GM10266 (cell line): ENCODE measurements around the gene KCNIP1.

Source experiments
- DNase-seq: peaks from one replicate; pipeline ENCODE4 v3.0.0; 2012; ENCODE audit errors: extremely low spot score
- CTCF ChIP-seq: IDR thresholded peaks from 2 replicates; pipeline ENCODE4 v1.5.1; 2012; ENCODE audit warnings: mild to moderate bottlenecking, low read depth; ENCODE audit not compliant: control insufficient read depth, insufficient read depth; ENCODE audit errors: missing control alignments

Gene KCNIP1

GRCh38 chr5:170489199-170489598 is 14.6 kb upstream of the KCNIP1 start:
- no peak for TF ChIP-seq CTCF
- DNase-seq, result no peak

- DNase-seq, result no peak
- TF ChIP-seq CTCF, result no peak
Observed at GRCh38 chr5:170490381-170490780, 13.4 kb upstream of the KCNIP1 start.

GRCh38 chr5:170491479-170491878 is 12.3 kb upstream of the KCNIP1 start:
- no peak for TF ChIP-seq CTCF

GRCh38 chr5:170493028-170493820 is 10.6 kb upstream of the KCNIP1 start:
- no peak for DNase-seq
- TF ChIP-seq CTCF, result no peak

More at GRCh38 chr5:170491479-170491878, 12.3 kb upstream of the KCNIP1 start:
- DNase-seq, result no peak

GRCh38 chr5:170494041-170494440 is 9.8 kb upstream of the KCNIP1 start:
- no peak for DNase-seq
- no peak for TF ChIP-seq CTCF

GRCh38 chr5:170495825-170496661 is 7.8 kb upstream of the KCNIP1 start:
- DNase-seq, result no peak
- no peak for TF ChIP-seq CTCF

GRCh38 chr5:170496662-170497028 is 7.2 kb upstream of the KCNIP1 start:
- no peak for DNase-seq
- no peak for TF ChIP-seq CTCF
